LNCaP clone FGC (cell line): ENCODE results near the gene WDR59.

Experiments
- DNase-seq: peaks from one replicate; pipeline ENCODE4 v3.0.0-alpha.2; 2011; ENCODE audit warnings: low read depth
- H3K4me3 ChIP-seq: 2 replicates; pipeline ENCODE4 v1.5.1; 2011; ENCODE audit warnings: mild to moderate bottlenecking, low read depth, low read length, control low read depth
- TF ChIP-seq, protein P1 (sequence below): IDR thresholded peaks from 2 replicates; pipeline ENCODE4 v1.5.1; 2012; ENCODE audit warnings: mild to moderate bottlenecking; ENCODE audit not compliant: control insufficient read depth, insufficient read depth; ENCODE audit errors: extremely low read depth

WDR59 gene

DNA sequence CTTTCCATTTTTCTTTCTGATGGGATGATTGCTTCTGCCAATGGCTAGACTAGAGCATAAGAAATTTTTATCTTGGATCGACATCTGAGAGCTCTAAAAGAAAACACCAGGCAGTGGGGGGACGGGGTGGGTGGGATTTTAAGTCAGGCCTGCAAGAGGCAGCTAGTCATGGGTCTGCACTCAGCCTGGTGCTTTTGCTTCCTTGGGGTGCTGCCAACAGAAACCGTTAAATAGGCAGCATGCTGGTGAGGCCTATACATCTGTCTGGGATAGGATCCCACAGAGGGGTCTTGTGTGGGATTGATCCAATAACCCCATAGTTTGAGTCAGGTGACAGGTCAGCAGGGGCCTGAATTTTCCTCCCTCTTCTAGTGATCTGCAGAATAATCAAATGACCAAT, 40.8 kb upstream of the WDR59 start:
- no peak for DNase-seq
- H3K4me3 ChIP-seq: no peak overlapping the region
- TF ChIP-seq, protein P1, sequence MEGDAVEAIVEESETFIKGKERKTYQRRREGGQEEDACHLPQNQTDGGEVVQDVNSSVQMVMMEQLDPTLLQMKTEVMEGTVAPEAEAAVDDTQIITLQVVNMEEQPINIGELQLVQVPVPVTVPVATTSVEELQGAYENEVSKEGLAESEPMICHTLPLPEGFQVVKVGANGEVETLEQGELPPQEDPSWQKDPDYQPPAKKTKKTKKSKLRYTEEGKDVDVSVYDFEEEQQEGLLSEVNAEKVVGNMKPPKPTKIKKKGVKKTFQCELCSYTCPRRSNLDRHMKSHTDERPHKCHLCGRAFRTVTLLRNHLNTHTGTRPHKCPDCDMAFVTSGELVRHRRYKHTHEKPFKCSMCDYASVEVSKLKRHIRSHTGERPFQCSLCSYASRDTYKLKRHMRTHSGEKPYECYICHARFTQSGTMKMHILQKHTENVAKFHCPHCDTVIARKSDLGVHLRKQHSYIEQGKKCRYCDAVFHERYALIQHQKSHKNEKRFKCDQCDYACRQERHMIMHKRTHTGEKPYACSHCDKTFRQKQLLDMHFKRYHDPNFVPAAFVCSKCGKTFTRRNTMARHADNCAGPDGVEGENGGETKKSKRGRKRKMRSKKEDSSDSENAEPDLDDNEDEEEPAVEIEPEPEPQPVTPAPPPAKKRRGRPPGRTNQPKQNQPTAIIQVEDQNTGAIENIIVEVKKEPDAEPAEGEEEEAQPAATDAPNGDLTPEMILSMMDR: no peak

DNA sequence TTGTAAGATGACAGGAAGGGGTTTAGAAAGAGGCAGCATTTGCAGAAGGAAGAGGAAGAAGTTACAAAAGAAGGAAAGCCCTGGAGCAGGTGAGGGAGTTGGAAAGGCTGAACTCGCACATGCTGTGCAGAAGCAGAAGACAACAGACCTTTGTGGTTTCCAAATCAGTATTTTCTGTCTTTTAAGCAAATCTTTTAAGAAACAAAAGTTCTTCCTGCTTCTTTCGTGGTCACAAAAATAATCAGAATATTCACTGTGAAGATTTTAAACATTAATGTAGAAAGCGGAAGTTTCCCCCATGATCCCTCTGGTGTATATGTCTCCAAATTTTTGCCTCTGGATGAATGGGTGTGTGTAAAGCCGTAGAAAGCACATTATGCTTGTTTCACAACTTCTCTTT, 39.7 kb upstream of the WDR59 start:
- no peak for DNase-seq
- TF ChIP-seq, protein P1: no peak
- no peak overlapping the region for H3K4me3 ChIP-seq

DNA sequence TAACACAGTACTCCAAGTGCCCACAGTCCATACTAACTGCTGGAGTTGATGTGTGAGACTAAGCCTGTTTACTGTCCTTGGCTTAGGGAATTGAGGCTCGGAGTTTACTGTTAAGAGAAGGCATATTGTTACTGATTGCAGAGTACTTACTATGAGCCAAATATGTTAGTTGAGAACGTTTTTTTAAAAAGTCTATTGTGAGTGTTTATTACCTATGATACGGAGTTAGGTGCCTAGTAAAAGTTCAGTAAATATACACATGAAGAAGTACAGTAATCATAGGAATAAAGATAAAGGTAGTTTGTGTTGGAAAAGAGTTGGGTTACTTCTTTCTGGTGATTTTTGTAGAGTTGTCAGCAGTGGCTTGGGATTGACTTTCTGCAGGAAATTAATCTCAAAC, 39.3 kb upstream of the WDR59 start:
- DNase-seq: no peak
- H3K4me3 ChIP-seq: no peak overlapping the region
- TF ChIP-seq, protein P1: no peak

DNA sequence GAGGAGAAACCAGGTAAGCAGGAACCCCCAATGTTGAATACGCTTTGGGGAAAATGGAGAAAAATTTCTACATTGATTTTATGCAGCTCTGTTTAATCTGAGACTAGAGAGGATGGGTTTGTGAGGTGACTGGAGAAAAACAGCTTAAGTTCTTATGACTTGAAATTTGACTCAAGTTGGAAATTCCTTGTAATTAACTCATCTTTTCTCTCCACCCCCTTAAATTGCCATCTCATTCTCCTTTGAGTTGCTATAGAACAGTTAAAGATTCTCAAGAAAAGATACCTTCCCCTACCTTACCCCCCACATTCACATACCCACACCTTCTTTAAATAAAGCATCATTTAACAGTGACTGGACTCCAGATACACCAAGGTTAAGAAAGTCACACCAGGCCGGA, 38.1 kb upstream of the WDR59 start:
- no peak for DNase-seq
- TF ChIP-seq, protein P1: no peak
- H3K4me3 ChIP-seq: no peak overlapping the region

DNA sequence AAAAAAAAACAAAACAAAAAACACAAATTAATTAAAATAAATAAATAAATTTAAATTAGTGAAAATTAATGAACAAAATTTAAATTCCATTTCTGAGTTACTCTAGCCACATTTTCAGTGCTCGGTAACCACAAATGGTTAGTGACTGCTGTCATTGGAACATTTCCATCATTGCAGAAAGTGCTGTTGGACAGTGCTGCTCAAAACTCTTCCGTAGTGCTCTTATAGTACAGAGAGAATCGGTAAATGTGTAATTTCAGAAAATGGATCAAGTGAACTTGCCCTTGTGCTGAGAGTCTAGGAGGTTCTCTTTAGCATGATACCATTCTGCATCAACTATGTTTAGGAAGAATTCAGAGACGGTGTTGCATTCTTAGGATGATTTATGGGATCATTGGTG, 37.6 kb upstream of the WDR59 start:
- TF ChIP-seq, protein P1: no peak
- no peak for DNase-seq
- H3K4me3 ChIP-seq: no peak overlapping the region

DNA sequence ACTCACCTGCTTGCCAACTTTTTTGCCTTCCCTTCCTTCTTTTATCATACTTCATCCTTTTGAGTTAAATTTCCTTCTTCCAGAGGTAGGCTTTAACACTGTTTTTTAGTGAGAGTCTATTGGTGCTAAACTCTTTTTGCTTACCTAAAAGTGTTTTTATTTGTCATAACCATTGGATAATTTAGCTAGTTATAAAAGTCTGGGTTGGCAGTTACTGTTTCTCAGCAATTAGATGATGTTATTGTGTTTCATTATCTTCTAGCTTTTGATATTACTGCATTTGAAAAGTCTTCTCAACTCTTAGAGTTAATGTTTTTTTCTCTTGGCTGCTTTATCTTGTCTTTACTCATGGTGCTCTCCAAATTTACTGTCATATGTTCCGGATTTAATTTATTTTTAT, 36.5 kb upstream of the WDR59 start:
- TF ChIP-seq, protein P1: no peak
- DNase-seq: no peak
- no peak overlapping the region for H3K4me3 ChIP-seq

DNA sequence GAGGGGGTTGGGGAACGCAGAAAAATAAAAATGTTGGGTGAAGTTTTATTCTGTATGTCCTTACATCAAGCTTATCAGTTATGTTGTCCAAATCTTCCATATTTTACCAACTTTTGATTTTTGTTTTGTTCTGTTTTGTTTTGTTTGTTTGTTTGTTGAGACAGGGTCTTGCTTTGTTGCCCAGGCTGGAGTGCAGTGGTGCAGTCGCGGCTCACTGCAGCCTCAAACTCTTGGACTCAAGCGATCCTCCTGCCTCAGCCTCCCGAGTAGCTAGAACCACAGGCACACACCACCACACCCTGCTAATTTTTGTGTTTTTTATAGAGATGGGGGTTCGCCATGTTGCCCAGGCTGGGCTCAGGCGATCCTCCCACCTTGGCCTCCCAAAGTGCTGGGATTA, 34.7 kb upstream of the WDR59 start:
- DNase-seq: no peak
- no peak overlapping the region for H3K4me3 ChIP-seq
- TF ChIP-seq, protein P1: no peak
